Omental fat pad (tissue), 4 donors: ENCODE data around the gene PYGL. TPM values are rescaled to one million over a fixed set of nuclear protein-coding genes. Genes with fewer than 3 reads are reported as not detected.
"Not testable (repeated sequence)": the region's sequence is repeated elsewhere in the genome, so short reads cannot be mapped to it uniquely, and the experiment has no call there.

Source experiments
- ATAC-seq: fragments of 150-250 bp; one replicate; pipeline ENCODE4 v1.9.1; 2016; ENCODE audit warnings: mild to moderate bottlenecking, moderate library complexity; ENCODE audit not compliant: low FRiP score
- DNase-seq: peaks from one replicate; pipeline ENCODE4 v3.0.0-alpha.2; 2019; ENCODE audit warnings: low spot score
- total RNA-seq, 4 donors: library from RNA; depleted of rRNA; stranded (reverse); fragments of >200 nt; gene quantifications; one replicate each; pipeline ENCODE4 v1.1.0, GENCODE V29; 2016
- TF ChIP-seq, protein P1 (sequence below), 3 donors: fragments of 450-650 bp; IDR thresholded peaks; one replicate each; pipeline ENCODE4 v1.5.1; 2016 to 2017; ENCODE audit warnings: antibody characterized with exemption in 3 of 3, mild to moderate bottlenecking in 3 of 3, moderate library complexity in 2 of 3

PYGL gene
- total RNA-seq, 4 donors from 2014 or later: 91.0 to 177 (median 117) TPM

DNA sequence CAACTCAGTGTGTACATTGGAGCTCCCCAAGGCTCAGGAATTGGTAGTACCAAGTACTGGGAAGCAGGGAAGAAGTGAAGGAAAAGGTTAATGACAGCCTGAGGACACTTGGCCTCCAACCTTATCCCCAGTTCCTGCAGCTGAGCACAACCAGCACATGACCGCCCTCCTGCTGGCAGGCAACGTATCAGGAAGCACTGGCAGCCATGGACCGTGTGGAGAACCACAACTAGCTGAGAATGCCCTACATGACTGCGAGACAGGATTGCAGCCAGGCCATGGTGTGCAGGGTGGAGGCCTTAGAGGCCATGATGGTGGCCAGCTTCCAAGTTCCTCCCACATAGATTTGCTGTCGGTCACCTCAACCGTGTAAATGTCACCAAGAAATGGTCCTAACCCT, 26.8 kb downstream of the PYGL start:
- ATAC-seq (no peak), DNase-seq (no peak)
- TF ChIP-seq, protein P1, sequence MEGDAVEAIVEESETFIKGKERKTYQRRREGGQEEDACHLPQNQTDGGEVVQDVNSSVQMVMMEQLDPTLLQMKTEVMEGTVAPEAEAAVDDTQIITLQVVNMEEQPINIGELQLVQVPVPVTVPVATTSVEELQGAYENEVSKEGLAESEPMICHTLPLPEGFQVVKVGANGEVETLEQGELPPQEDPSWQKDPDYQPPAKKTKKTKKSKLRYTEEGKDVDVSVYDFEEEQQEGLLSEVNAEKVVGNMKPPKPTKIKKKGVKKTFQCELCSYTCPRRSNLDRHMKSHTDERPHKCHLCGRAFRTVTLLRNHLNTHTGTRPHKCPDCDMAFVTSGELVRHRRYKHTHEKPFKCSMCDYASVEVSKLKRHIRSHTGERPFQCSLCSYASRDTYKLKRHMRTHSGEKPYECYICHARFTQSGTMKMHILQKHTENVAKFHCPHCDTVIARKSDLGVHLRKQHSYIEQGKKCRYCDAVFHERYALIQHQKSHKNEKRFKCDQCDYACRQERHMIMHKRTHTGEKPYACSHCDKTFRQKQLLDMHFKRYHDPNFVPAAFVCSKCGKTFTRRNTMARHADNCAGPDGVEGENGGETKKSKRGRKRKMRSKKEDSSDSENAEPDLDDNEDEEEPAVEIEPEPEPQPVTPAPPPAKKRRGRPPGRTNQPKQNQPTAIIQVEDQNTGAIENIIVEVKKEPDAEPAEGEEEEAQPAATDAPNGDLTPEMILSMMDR (IDR thresholded peaks at IDR 0.05): no peak

- ATAC-seq: no peak
- TF ChIP-seq, protein P1 (IDR thresholded peaks at IDR 0.05): no peak
- DNase-seq: no peak
These were observed 33.5 kb downstream of the PYGL start for GRCh38 chr14:50910495-50911420.

DNA sequence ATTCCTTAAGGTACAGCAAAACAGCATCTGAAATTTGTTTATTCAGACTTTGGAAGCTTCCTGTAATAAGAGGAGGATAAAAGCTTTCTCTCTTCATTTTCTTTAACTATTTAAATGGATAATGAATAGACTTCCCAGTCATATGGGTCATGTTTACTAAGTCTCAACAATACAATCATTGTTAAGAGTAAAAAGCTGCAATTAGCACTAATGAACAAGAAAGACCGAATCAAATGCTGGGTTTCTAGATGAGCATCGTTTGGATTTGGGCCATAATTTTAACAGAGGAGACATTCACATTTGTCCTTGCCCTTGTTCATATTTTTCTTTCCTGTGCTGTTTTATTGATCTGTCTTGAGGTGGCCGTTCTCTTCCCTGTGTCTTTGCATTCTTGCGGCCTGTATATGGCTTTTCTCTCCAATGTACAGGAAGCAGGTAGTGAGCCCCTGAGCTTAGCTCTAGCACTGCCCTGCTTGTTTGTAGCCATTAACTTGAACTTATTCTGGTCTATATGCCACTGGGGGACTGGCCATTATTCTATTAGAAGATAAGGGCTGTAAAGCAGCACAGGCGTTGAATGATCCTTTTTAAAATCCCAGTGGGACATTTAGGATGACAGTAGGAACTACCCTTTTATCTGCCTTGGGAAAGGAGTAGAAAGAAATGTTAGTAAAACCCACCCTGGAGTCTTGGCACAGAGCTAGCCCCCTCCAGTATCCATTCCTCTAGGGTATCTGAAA, 37.8 kb downstream of the PYGL start:
- TF ChIP-seq, protein P1 (IDR thresholded peaks at IDR 0.05): no peak
- DNase-seq (no peak), ATAC-seq (no peak)

DNA sequence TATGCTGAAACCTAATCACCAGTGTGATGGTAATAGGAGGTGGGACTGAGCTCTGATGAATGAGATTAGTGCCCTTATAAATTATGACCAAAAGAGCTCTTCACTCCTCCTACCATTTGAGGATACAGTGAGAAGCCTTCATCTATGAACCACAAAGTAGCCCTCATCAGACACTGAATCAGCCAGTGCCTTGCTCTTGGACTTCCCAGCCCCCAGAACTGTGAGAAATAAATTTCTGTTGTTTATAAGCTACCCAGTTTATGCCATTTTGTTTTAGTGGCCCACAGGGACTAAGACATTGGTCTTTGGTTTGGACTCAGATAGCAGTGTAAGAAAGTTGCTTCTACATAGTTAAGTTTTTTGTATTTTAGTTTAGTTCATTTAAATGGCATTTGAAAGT, 39.6 kb downstream of the PYGL start:
- DNase-seq (no peak), ATAC-seq (no peak)
- TF ChIP-seq, protein P1 (IDR thresholded peaks at IDR 0.05): no peak

DNA sequence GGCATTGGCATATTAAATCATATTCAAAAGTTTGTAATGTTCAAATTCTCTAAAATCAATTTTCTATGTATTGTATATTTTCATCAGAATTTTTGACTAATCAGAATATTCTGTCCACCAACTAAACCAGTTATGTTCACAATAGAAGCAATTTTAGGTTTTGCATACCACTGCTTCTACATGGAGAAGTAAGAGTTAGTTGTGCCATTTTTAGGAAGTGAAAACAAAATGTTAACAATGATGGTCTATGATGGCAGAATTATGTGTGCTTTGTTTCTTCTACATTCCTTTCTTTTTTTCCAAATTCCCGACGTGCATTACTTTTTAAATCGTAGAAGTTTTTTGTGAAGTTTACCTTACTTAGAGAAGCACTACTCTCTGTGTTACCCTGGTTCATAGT, 42.9 kb downstream of the PYGL start:
- TF ChIP-seq, protein P1 (IDR thresholded peaks at IDR 0.05): no peak
- no peak for ATAC-seq
- DNase-seq: no peak

GRCh38 chr14:50897658-50898175, 46.6 kb downstream of the PYGL start:
- ATAC-seq (no peak), DNase-seq (no peak)
- TF ChIP-seq, protein P1 (IDR thresholded peaks at IDR 0.05): no peak

GRCh38 chr14:50897005-50897404, 47.3 kb downstream of the PYGL start:
- ATAC-seq, DNase-seq: not testable (repeated sequence)

- not testable (repeated sequence) for ATAC-seq, DNase-seq
These were observed 47.9 kb downstream of the PYGL start for GRCh38 chr14:50896421-50896820.
